ENCODE results near the gene LGALS1. TPM values are rescaled to one million over a fixed set of nuclear protein-coding genes. Genes with fewer than 3 reads are reported as not detected.

LGALS1 gene
- total RNA-seq, 1 experiment from 2014 or later: 1,080 TPM

GRCh38 chr22:37713761-37714160 lies 38.3 kb downstream of the LGALS1 start:
- Histone ChIP-seq H3K36me3 (ENCODE audit: control insufficient read depth in 1 of 2, insufficient read depth in 2 of 2, low read length in 2 of 2) (no peaks in the 10 kb centered on the region), H3K4me1 (ENCODE audit: control insufficient read depth in 1 of 2, insufficient read depth in 2 of 2, low read length in 2 of 2) (0 out of 4 replicates have a peak, but pooled peaks cover 0 to 2% of the 10 kb centered on the region in 2 experiments), H3K4me2 (ENCODE audit: low read length) (no peak overlapping the region), H3K9me2 (ENCODE audit: insufficient read depth) (no peaks in the 10 kb centered on the region), H3K79me2 (ENCODE audit: insufficient read depth, low read length) (no peaks in the 10 kb centered on the region), H2AFZ (ENCODE audit: low read depth, low read length, poor library complexity, severe bottlenecking) (no peak overlapping the region), H3K9me3 (ENCODE audit: control insufficient read depth in 1 of 2, insufficient read depth in 1 of 2, low read depth in 1 of 2, low read length in 2 of 2) (no peaks in the 10 kb centered on the region), H3K27me3 (ENCODE audit: insufficient read depth, low read length) (no peaks in the 10 kb centered on the region), H3K9ac (ENCODE audit: low read length) (no peak overlapping the region), H3K27ac (ENCODE audit: low read depth, low read length) (no peak overlapping the region), H4K20me1 (ENCODE audit: insufficient read depth) (no peaks in the 10 kb centered on the region), H3K4me3 (replicated peaks in 1 of 2; ENCODE audit: low read depth in 1 of 2, low read length in 2 of 2) (no peak overlapping the region)
- DNase-seq (ENCODE audit: low read depth, low spot score) (no peak), ATAC-seq (no peak)
- TF ChIP-seq SP1 (IDR thresholded peaks at IDR 0.05; ENCODE audit: low read depth) (no peak), POLR2A (IDR thresholded peaks at IDR 0.05; ENCODE audit: borderline replicate concordance, extremely low read depth, insufficient read depth, insufficient read length) (no peak), SRF (IDR thresholded peaks at IDR 0.05; ENCODE audit: low read depth) (no peak), POLR2AphosphoS5 (IDR thresholded peaks at IDR 0.05; ENCODE audit: low read depth, low read length) (no peak), RAD21 (IDR thresholded peaks at IDR 0.05; ENCODE audit: low read depth) (no peak), ZNF274 (IDR thresholded peaks at IDR 0.05; ENCODE audit: low read depth, low read length) (no peak), EGR1 (IDR thresholded peaks at IDR 0.05; ENCODE audit: low read depth) (no peak), ZFX (IDR thresholded peaks at IDR 0.05) (no peak), REST (IDR thresholded peaks at IDR 0.05; ENCODE audit: low read depth) (no peak), CEBPB (IDR thresholded peaks at IDR 0.05; ENCODE audit: low read depth) (no peak), CBX3 (IDR thresholded peaks at IDR 0.05; ENCODE audit: low read depth) (no peak), EZH2phosphoT487 (IDR thresholded peaks at IDR 0.05; ENCODE audit: borderline replicate concordance) (no peak)
- TF ChIP-seq, protein P1, sequence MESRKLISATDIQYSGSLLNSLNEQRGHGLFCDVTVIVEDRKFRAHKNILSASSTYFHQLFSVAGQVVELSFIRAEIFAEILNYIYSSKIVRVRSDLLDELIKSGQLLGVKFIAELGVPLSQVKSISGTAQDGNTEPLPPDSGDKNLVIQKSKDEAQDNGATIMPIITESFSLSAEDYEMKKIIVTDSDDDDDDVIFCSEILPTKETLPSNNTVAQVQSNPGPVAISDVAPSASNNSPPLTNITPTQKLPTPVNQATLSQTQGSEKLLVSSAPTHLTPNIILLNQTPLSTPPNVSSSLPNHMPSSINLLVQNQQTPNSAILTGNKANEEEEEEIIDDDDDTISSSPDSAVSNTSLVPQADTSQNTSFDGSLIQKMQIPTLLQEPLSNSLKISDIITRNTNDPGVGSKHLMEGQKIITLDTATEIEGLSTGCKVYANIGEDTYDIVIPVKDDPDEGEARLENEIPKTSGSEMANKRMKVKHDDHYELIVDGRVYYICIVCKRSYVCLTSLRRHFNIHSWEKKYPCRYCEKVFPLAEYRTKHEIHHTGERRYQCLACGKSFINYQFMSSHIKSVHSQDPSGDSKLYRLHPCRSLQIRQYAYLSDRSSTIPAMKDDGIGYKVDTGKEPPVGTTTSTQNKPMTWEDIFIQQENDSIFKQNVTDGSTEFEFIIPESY (IDR thresholded peaks at IDR 0.05; ENCODE audit: extremely low read depth, insufficient replicate concordance, low read length): no peak
- intact Hi-C loops (cut with micrococcal nuclease): no loop called here
- CTCF ChIA-PET: no interaction called here
- POLR2A ChIA-PET: no interaction called here
- RAD21 ChIA-PET (ENCODE audit: low non-redundant PET in 1 of 2, low total read pairs in 2 of 2, uncharacterized antibody in 2 of 2, unreplicated experiment in 2 of 2): no interaction called here
- no TSS peak for BruUV-seq (replicated peaks)

All from HCT116 (cell line).